AG10803 (cell line): Measurements from ENCODE around the gene MEGF9.

ENCODE experiments used
- DNase-seq: peaks from one replicate; pipeline ENCODE4 v3.0.0; 2010; ENCODE audit warnings: low read depth
- H3K4me3 ChIP-seq: 2 replicates; pipeline ENCODE4 v1.5.1; 2011; ENCODE audit warnings: mild to moderate bottlenecking, low read length, control low read depth
- CTCF ChIP-seq: conservative IDR thresholded peaks from 2 replicates; pipeline ENCODE4 v1.5.1; 2011; ENCODE audit warnings: mild to moderate bottlenecking, low read length, control low read depth, inconsistent platforms

The MEGF9 gene

GRCh38 chr9:120569556-120569955 is 144.7 kb downstream of the MEGF9 start:
- H3K4me3 ChIP-seq, result no peak overlapping the region
- no peak for DNase-seq
- TF ChIP-seq CTCF, result peak; percentile 28

GRCh38 chr9:120568816-120569215 is 145.5 kb downstream of the MEGF9 start:
- H3K4me3 ChIP-seq, result no peak overlapping the region
- no peak for TF ChIP-seq CTCF
- no peak for DNase-seq

- no peak for TF ChIP-seq CTCF
- DNase-seq, result no peak
- no peak overlapping the region for H3K4me3 ChIP-seq
Observed at GRCh38 chr9:120567874-120568273, 146.4 kb downstream of the MEGF9 start.

DNA sequence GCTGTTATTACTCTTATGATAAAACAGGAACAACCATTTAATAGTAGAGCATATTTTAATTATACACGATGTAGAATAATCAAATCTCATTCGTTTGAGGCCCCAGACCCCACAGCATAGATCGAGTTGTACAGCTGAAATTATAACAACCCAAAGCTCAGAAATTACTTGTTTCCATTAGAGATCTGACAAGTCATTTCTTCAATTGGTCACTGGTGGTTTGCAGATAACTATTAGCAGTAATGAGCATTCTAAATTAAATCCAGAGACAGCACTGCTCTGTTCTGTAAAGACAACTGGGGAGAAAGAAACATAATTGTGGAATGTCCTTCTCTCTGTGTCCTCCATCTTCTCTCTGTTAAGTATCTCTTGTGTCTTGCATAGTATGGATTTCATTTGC is 147.2 kb downstream of the MEGF9 start:
- no peak overlapping the region for H3K4me3 ChIP-seq
- no peak for TF ChIP-seq CTCF
- no peak for DNase-seq

DNA sequence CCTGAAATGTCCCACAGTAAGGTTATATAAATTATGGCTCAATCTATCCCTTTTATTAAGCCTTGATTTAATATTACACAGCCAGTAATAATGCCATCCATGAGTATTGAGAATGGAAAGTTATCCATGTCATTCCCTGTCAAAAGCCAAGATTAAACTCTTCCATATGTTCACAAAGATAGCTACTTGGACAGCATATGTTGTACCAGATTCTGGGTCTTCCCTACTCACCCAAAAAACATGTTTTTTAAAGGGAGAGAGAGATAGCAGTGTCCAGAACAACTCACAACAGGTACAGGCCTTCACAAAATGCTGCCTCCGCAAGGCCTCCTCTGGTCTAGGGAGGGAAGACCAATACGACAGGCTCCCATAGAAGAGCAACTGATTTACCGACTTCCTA is 149.7 kb downstream of the MEGF9 start:
- TF ChIP-seq CTCF, result no peak
- DNase-seq, result no peak
- no peak overlapping the region for H3K4me3 ChIP-seq

DNA sequence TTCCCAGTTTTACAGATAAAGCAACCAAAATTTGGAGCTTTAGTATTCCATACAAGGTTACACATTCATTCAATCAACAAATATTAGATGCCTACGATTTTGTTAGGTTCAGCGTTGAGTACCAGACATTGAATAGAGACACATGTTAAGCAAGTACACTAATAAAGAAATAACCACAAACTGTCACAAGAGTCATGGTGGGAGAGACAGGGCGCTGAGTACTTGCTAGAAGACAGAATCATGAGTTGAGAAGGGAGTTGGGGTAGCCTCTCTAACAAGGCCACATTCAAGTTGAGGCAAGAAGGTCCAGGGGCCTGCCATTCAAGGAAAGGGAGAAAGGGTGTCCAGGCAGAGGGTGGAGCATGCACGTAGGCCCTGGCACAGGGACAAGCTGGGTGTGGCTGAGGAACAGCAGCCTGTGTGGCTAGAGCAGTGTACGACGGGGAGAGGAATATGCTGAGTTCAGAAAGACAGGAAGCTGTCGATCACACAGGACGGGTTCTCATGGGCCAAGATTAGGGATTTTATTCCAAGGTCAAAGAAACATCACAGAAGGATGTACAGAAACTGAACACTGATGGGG is 151.3 kb downstream of the MEGF9 start:
- TF ChIP-seq CTCF, result no peak
- no peak overlapping the region for H3K4me3 ChIP-seq
- DNase-seq, result no peak

DNA sequence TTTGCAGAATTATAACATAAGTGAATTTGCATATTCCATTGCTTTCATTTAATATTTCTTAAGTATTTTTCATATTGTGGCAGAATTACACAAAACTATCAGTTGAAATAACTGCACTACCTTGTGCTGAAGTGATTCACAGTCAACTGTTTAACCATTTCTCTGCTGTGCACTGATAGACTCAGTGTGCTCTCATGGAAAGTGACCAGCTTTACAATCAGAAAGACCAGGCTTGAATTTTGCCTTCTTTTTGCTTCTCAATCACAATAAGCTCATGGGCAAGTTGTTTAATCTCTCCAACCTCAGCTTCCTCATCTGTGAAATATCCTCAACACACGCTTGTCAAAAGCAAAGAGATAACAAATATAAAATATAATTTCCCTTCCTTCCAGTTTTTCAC is 152.6 kb downstream of the MEGF9 start:
- TF ChIP-seq CTCF, result no peak
- no peak for DNase-seq
- H3K4me3 ChIP-seq, result no peak overlapping the region
